Adrenal gland (tissue), 12 donors: ENCODE results near the gene FAM186B. TPM values are rescaled to one million over a fixed set of nuclear protein-coding genes. Genes with fewer than 3 reads are reported as not detected.
"Not testable (repeated sequence)": the region's sequence is repeated elsewhere in the genome, so short reads cannot be mapped to it uniquely, and the experiment has no call there.

Source experiments
- DNase-seq, 7 donors: peaks; one replicate each; pipeline ENCODE4 v3.0.0-alpha.2; 2019 to 2020
- H3K27ac ChIP-seq, 5 donors: fragments of 200-600 bp; sonication (generic) in 4 of 5; 1 replicate in 3 of 5; 2 replicates in 2 of 5; pipeline versions ENCODE4 v1.5.1 to v1.8.0; 2016 to 2020; ENCODE audit warnings: mild to moderate bottlenecking in 1 of 5
- H3K27me3 ChIP-seq: fragments of 200-600 bp; 2 replicates; pipeline ENCODE4 v1.8.0; 2021
- H3K36me3 ChIP-seq, 2 donors: fragments of 200-600 bp; replicated peaks in 1 of 2; 1 replicate in 1 of 2; 2 replicates in 1 of 2; pipeline versions ENCODE4 v1.5.1 to v1.8.0; 2018 to 2022
- H3K4me1 ChIP-seq, 2 donors: fragments of 200-600 bp; replicated peaks in 1 of 2; 1 replicate in 1 of 2; 2 replicates in 1 of 2; pipeline versions ENCODE4 v1.5.1 to v1.8.0; 2018 to 2021
- H3K4me3 ChIP-seq, 4 donors: fragments of 200-600 bp; sonication (generic) in 3 of 4; one replicate each; pipeline ENCODE4 v1.5.1; 2016 to 2018
- H3K9me3 ChIP-seq, 3 donors: fragments of 200-600 bp; sonication (generic) in 1 of 3; replicated peaks in 1 of 3; 1 replicate in 2 of 3; 2 replicates in 1 of 3; pipeline versions ENCODE4 v1.5.1 to v1.8.0; 2016 to 2021
- CTCF ChIP-seq, 6 experiments: fragments of 450-650 bp in 4 of 6; fragments of 200-600 bp in 2 of 6; sonication (generic) in 1 of 6; IDR thresholded peaks; 1 replicate in 5 of 6; 2 replicates in 1 of 6; pipeline versions ENCODE4 v1.5.1 to v1.8.0; 2016 to 2021; ENCODE audit warnings: antibody characterized with exemption in 6 of 6, mild to moderate bottlenecking in 2 of 6, moderate library complexity in 1 of 6
- POLR2A ChIP-seq, 2 donors: fragments of 450-650 bp; IDR thresholded peaks; one replicate each; pipeline ENCODE4 v1.6.1; 2017; ENCODE audit warnings: antibody characterized with exemption in 2 of 2, mild to moderate bottlenecking in 2 of 2, moderate library complexity in 1 of 2
- WGBS, 4 donors: extraction: QIAGEN DNeasy Blood & Tissue Kit in 2 of 4; methylation state at CpG; one replicate each; pipeline versions ENCODE4 v1.1.5 to v1.1.7; 2013 to 2017; 5-methylcytosine and 5-hydroxymethylcytosine counted together
- intact Hi-C, 2 donors: fragments of 100-400 bp; cut with DNase I; formaldehyde crosslinking; loops; one replicate each; pipeline versions ENCODE4 v1.14.1 to v1.15.0; 2022 to 2023
- polyA plus RNA-seq, 3 donors: library from polyadenylated mRNA; stranded (reverse); fragments of 200-250 nt in 2 of 3; fragments of 350-450 nt in 1 of 3; fragmentation: Illumina TruSeq in 1 of 3; extraction: RNeasy Lipid Tissue Mini Kit (QIAGEN cat#74804) in 1 of 3; gene quantifications; one replicate each; pipeline ENCODE4 v1.2.3, GENCODE V29; 2013 to 2014
- total RNA-seq, 9 donors: library from RNA; depleted of rRNA in 4 of 9; stranded (reverse); fragments of >200 nt in 4 of 9; fragments of 120-200 nt in 1 of 9; fragmentation: NEBNext Ultra II Directional in 1 of 9; extraction: Animal tissue kit (Norgen Biotek cat#: 25700) in 1 of 9; gene quantifications; one replicate each; pipeline versions ENCODE4 v1.1.0 to v1.2.4, GENCODE V29; 2013 to 2023
- donor health status: healthy with polysubstance abuse.
- donor health status: Bipolar disorder and iron deficiency.
- donor health status: DM: yes; HTN: yes; CAD: no.
- donor health status: DM: no; HTN: no; CAD: no.
- donor health status: DM: no; HTN: no; CAD: no.
- donor health status: DM: yes; HTN: yes; CAD: no.

Gene FAM186B
- total and polyA plus RNA-seq, 12 donors: 0.29 to 2.3 (median 1.0) TPM; not detected in 1

GRCh38 chr12:49616533-49617219 lies 11.2 kb upstream of the FAM186B start:
- intact Hi-C loops: no loop called here
- Histone ChIP-seq H3K4me3 (no peak overlapping the region), H3K36me3 (no peaks in the 10 kb centered on the region), H3K27me3 (no peaks in the 10 kb centered on the region), H3K9me3 (no peaks in the 10 kb centered on the region), H3K4me1 (peaks cover 2 to 3% of the 10 kb centered on the region in 2 donors), H3K27ac (no peak overlapping the region)
- 73 to 82% (median 77%) methylated on average over 5 of the region's 5 CpGs for WGBS, 4 donors
- no peak for DNase-seq
- TF ChIP-seq POLR2A (IDR thresholded peaks at IDR 0.05) (no peak), CTCF (IDR thresholded peaks at IDR 0.05) (no peak)

GRCh38 chr12:49615725-49616124 lies 10.3 kb upstream of the FAM186B start:
- Histone ChIP-seq H3K27ac (no peak overlapping the region), H3K4me3 (no peak overlapping the region), H3K36me3 (no peaks in the 10 kb centered on the region), H3K4me1 (no peaks in the 10 kb centered on the region), H3K9me3 (no peaks in the 10 kb centered on the region), H3K27me3 (no peaks in the 10 kb centered on the region)
- 81 to 86% (median 85%) methylated on average over 7 of the region's 7 CpGs for WGBS, 4 donors
- DNase-seq: no peak
- TF ChIP-seq CTCF (IDR thresholded peaks at IDR 0.05): no peak
- no peak for TF ChIP-seq POLR2A (IDR thresholded peaks at IDR 0.05)
- intact Hi-C loops: no loop called here

GRCh38 chr12:49612210-49612609 lies 6.8 kb upstream of the FAM186B start:
- Histone ChIP-seq H3K4me3 (no peak overlapping the region), H3K9me3 (no peaks in the 10 kb centered on the region), H3K27me3 (no peaks in the 10 kb centered on the region), H3K27ac (no peak overlapping the region), H3K36me3 (no peaks in the 10 kb centered on the region), H3K4me1 (peaks cover 0 to 2% of the 10 kb centered on the region in 2 donors)
- TF ChIP-seq POLR2A (IDR thresholded peaks at IDR 0.05) (no peak), CTCF (IDR thresholded peaks at IDR 0.05) (no peak)
- DNase-seq: no peak
- intact Hi-C loops: no loop called here

GRCh38 chr12:49610785-49611184 lies 5.3 kb upstream of the FAM186B start:
- WGBS, 4 donors: 95 to 98% (median 97%) methylated on average over 4 of the region's 4 CpGs
- intact Hi-C loops: not testable (repeated sequence)

GRCh38 chr12:49609875-49610154 lies 4.4 kb upstream of the FAM186B start:
- Histone ChIP-seq H3K27ac (no peak overlapping the region), H3K4me3 (no peak overlapping the region), H3K36me3 (no peaks in the 10 kb centered on the region), H3K4me1 (peaks cover 5 to 10% of the 10 kb centered on the region in 2 donors), H3K27me3 (no peaks in the 10 kb centered on the region), H3K9me3 (no peaks in the 10 kb centered on the region)
- TF ChIP-seq POLR2A (IDR thresholded peaks at IDR 0.05) (no peak), CTCF (IDR thresholded peaks at IDR 0.05) (no peak)
- intact Hi-C loops: no loop called here
- no peak for DNase-seq
- 80 to 100% (median 88%) methylated on average over 1 of the region's 1 CpG for WGBS, 4 donors

More at GRCh38 chr12:49610785-49611184, 5.3 kb upstream of the FAM186B start:
- not testable (repeated sequence) for H3K4me1 ChIP-seq, DNase-seq, H3K27ac ChIP-seq, H3K4me3 ChIP-seq, H3K27me3 ChIP-seq, H3K9me3 ChIP-seq, H3K36me3 ChIP-seq
